Neural crest cell (in vitro differentiated cells): ENCODE data around the gene MT1E. TPM values are rescaled to one million over a fixed set of nuclear protein-coding genes. Genes with fewer than 3 reads are reported as not detected.

Experiments
- DNase-seq: peaks from one replicate; pipeline ENCODE4 v3.0.0; 2021; ENCODE audit warnings: low read depth, mixed read lengths, low spot score
- H3K27ac Mint-ChIP-seq: one replicate; pipeline ENCODE4 v1.8.0; 2021; ENCODE audit warnings: mild to moderate bottlenecking, mixed read lengths; ENCODE audit not compliant: unreplicated experiment
- H3K27me3 Mint-ChIP-seq: 2 replicates; pipeline ENCODE4 v1.8.0; 2021; ENCODE audit warnings: low read depth, mild to moderate bottlenecking, mixed read lengths
- H3K36me3 Mint-ChIP-seq: 2 replicates; pipeline ENCODE4 v1.8.0; 2021; ENCODE audit warnings: low read depth, mild to moderate bottlenecking, mixed read lengths
- H3K4me1 Mint-ChIP-seq: 2 replicates; pipeline ENCODE4 v1.8.0; 2021; ENCODE audit warnings: mixed read lengths
- H3K4me3 Mint-ChIP-seq: one replicate; pipeline ENCODE4 v1.8.0; 2021; ENCODE audit warnings: mild to moderate bottlenecking, mixed read lengths
- H3K9me3 Mint-ChIP-seq: 2 replicates; pipeline ENCODE4 v1.8.0; 2021; ENCODE audit warnings: mixed read lengths
- CTCF ChIP-seq: fragments of 200-600 bp; sonication (generic); conservative IDR thresholded peaks from 2 replicates; pipeline ENCODE4 v1.5.0; 2021; ENCODE audit warnings: antibody characterized with exemption, mild to moderate bottlenecking
- total RNA-seq: library from RNA; stranded (reverse); gene quantifications from 2 replicates; pipeline ENCODE4 v1.2.1, GENCODE V29; 2021

MT1E gene
- total RNA-seq, 1 donor from 2014 or later, result 0.49 TPM

- H3K36me3 Mint-ChIP-seq, result no peaks in the 10 kb centered on the region
- no peak overlapping the region for H3K27ac Mint-ChIP-seq
- no peaks in the 10 kb centered on the region for H3K9me3 Mint-ChIP-seq
- no peak for TF ChIP-seq CTCF
- no peak overlapping the region for H3K4me3 Mint-ChIP-seq
- peaks cover under 1% of the 10 kb centered on the region for H3K4me1 Mint-ChIP-seq
- no peak for DNase-seq
- H3K27me3 Mint-ChIP-seq, result peaks cover 72% of the 10 kb centered on the region
Measured at GRCh38 chr16:56675685-56676210, 50.2 kb downstream of the MT1E start.

Other genes with a start within 250 kb of the MT1E start
- 64.7 and 66.4 TPM in 2 replicates for gene AMFR, start 200.2 kb upstream of the MT1E start, total RNA-seq
- gene NUDT21, start 174.4 kb upstream of the MT1E start, total RNA-seq, result 232 and 239 TPM in 2 replicates
- 52.9 and 55.4 TPM in 2 replicates for gene OGFOD1, start 174.2 kb upstream of the MT1E start, total RNA-seq
- 44.9 and 48.6 TPM in 2 replicates for gene BBS2, start 105.8 kb upstream of the MT1E start, total RNA-seq
- not detected in 2 replicates for gene MT4, start 60.7 kb upstream of the MT1E start, total RNA-seq
- gene MT3, start 36.3 kb upstream of the MT1E start, total RNA-seq, result not detected in 2 replicates
- gene MT2A, start 17.2 kb upstream of the MT1E start, total RNA-seq, result 11.6 and 13.8 TPM in 2 replicates
- not detected in 2 replicates for gene MT1M, start 6.9 kb downstream of the MT1E start, total RNA-seq
- gene MT1A, start 12.9 kb downstream of the MT1E start, total RNA-seq, result not detected in 2 replicates
- gene MT1B, start 26.1 kb downstream of the MT1E start, total RNA-seq, result not detected in 2 replicates
- gene MT1F, start 32.2 kb downstream of the MT1E start, total RNA-seq, result 1.5 and 2.4 TPM in 2 replicates
- gene MT1G, start 42.3 kb downstream of the MT1E start, total RNA-seq, result not detected in 2 replicates
- gene MT1H, start 44.0 kb downstream of the MT1E start, total RNA-seq, result not detected in 2 replicates
- 13.2 and 18.8 TPM in 2 replicates for gene MT1X, start 56.7 kb downstream of the MT1E start, total RNA-seq
- gene NUP93, start 104.3 kb downstream of the MT1E start, total RNA-seq, result 151 and 152 TPM in 2 replicates
- not detected in 2 replicates for gene SLC12A3, start 239.4 kb downstream of the MT1E start, total RNA-seq